Measurements from ENCODE around the gene AASDH. TPM values are rescaled to one million over a fixed set of nuclear protein-coding genes. Genes with fewer than 3 reads are reported as not detected.

AASDH gene
- total RNA-seq, 1 experiment from 2014 or later = 3.8 TPM

DNA sequence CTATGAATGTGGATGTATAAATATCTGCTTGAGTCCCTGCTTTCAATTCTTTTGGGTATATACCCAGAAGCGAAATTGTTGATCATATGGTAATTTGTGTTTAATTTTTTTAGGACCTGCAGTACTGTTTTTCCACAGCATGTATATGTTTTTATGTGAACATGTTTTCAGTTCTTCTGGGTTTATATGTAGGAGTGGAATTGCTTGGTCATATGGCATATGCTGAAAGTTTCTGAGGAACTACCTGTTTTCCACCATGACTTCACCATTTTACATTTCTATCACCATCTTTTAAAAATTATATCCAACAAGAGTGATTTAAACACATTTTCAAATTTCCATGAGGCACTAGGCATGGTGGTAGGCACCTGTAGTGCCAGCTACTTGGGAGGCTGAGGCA is 39.9 kb upstream of the AASDH start:
- H3K4me3 ChIP-seq (ENCODE audit: low read depth, low read length, poor library complexity, severe bottlenecking) = no peak overlapping the region
- POLR2A ChIA-PET (ENCODE audit: low non-redundant PET) = no interaction called here
- no peak overlapping the region for H3K27ac ChIP-seq (ENCODE audit: low read depth, low read length, poor library complexity, severe bottlenecking)
- DNase-seq (ENCODE audit: low spot score) = no peak
- TF ChIP-seq, protein P1, sequence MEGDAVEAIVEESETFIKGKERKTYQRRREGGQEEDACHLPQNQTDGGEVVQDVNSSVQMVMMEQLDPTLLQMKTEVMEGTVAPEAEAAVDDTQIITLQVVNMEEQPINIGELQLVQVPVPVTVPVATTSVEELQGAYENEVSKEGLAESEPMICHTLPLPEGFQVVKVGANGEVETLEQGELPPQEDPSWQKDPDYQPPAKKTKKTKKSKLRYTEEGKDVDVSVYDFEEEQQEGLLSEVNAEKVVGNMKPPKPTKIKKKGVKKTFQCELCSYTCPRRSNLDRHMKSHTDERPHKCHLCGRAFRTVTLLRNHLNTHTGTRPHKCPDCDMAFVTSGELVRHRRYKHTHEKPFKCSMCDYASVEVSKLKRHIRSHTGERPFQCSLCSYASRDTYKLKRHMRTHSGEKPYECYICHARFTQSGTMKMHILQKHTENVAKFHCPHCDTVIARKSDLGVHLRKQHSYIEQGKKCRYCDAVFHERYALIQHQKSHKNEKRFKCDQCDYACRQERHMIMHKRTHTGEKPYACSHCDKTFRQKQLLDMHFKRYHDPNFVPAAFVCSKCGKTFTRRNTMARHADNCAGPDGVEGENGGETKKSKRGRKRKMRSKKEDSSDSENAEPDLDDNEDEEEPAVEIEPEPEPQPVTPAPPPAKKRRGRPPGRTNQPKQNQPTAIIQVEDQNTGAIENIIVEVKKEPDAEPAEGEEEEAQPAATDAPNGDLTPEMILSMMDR (conservative IDR thresholded peaks at IDR 0.05; ENCODE audit: low read depth, low read length) = no peak
- no peak for TF ChIP-seq EZH2 (IDR thresholded peaks at IDR 0.05; ENCODE audit: borderline replicate concordance, low read depth, low read length, poor library complexity, severe bottlenecking)
- no peaks in the 10 kb centered on the region for H3K27me3 ChIP-seq (replicated peaks; ENCODE audit: insufficient read depth, low read depth, low read length, poor library complexity)
- BruUV-seq (replicated peaks) = no TSS peak
- CTCF ChIA-PET = no interaction called here
- no peaks in the 10 kb centered on the region for H3K9me3 ChIP-seq (ENCODE audit: low read depth, low read length, poor library complexity, severe bottlenecking)
- H3K4me1 ChIP-seq (ENCODE audit: insufficient read depth, low read length, poor library complexity, severe bottlenecking) = peaks cover 12% of the 10 kb centered on the region
- no peaks in the 10 kb centered on the region for H3K36me3 ChIP-seq (ENCODE audit: insufficient read depth, low read length, poor library complexity, severe bottlenecking)
- intact Hi-C loops (cut with micrococcal nuclease; ENCODE audit: unreplicated experiment) = no loop called here

DNA sequence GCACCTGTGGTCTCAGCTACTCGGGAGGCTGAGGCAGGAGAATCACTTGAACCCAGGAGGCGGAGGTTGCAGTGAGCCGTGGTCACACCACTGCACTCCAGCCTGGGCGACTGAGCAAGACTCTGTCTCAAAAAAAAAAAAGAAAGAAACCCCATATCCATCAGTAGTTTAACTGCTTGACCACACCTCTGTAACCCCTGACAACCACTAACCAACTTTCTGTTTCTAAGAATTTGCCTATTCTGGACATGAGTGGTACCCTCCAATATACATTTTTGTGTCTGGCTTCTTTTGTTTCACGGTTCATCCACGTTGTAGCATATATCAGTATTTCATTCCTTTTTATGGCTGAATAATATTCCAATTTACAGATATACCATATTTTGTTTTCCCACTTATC is 39.0 kb upstream of the AASDH start:
- no TSS peak for BruUV-seq (replicated peaks)

DNA sequence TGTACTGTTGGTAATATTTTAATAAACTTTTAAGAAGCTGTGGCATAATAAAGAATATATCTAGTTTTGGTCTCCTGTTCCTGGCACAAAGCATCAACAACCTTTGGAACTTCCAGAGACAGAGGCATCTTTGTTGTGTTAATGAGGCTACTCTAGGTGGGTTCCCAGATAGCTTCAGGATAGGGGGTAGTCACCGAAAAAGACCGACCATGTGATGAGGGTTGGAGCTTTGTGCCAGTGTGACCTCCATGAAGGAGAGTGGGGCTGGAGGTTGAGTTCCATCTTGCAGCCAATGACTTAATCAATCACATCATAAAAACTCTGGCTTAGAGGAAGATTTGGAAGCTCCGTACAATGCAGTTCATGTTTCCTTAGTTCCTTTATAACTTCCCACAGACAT is 38.2 kb upstream of the AASDH start:
- intact Hi-C loops (cut with micrococcal nuclease; ENCODE audit: unreplicated experiment) = no loop called here
- Histone ChIP-seq H3K27ac (ENCODE audit: low read depth, low read length, poor library complexity, severe bottlenecking) (no peak overlapping the region), H3K27me3 (replicated peaks; ENCODE audit: insufficient read depth, low read depth, low read length, poor library complexity) (no peaks in the 10 kb centered on the region), H3K9me3 (ENCODE audit: low read depth, low read length, poor library complexity, severe bottlenecking) (no peaks in the 10 kb centered on the region), H3K4me1 (ENCODE audit: insufficient read depth, low read length, poor library complexity, severe bottlenecking) (peaks cover 12% of the 10 kb centered on the region), H3K4me3 (ENCODE audit: low read depth, low read length, poor library complexity, severe bottlenecking) (no peak overlapping the region), H3K36me3 (ENCODE audit: insufficient read depth, low read length, poor library complexity, severe bottlenecking) (no peaks in the 10 kb centered on the region)
- no TSS peak for BruUV-seq (replicated peaks)
- TF ChIP-seq, protein P1 (conservative IDR thresholded peaks at IDR 0.05; ENCODE audit: low read depth, low read length) = no peak
- no peak for TF ChIP-seq EZH2 (IDR thresholded peaks at IDR 0.05; ENCODE audit: borderline replicate concordance, low read depth, low read length, poor library complexity, severe bottlenecking)
- POLR2A ChIA-PET (ENCODE audit: low non-redundant PET) = no interaction called here
- CTCF ChIA-PET = no interaction called here
- no peak for DNase-seq (ENCODE audit: low spot score)

More for the DNA sequence above, 39.0 kb upstream of the AASDH start:
- Histone ChIP-seq H3K4me1 (ENCODE audit: insufficient read depth, low read length, poor library complexity, severe bottlenecking) (peaks cover 12% of the 10 kb centered on the region), H3K9me3 (ENCODE audit: low read depth, low read length, poor library complexity, severe bottlenecking) (no peaks in the 10 kb centered on the region), H3K36me3 (ENCODE audit: insufficient read depth, low read length, poor library complexity, severe bottlenecking) (no peaks in the 10 kb centered on the region), H3K27ac (ENCODE audit: low read depth, low read length, poor library complexity, severe bottlenecking) (no peak overlapping the region), H3K27me3 (replicated peaks; ENCODE audit: insufficient read depth, low read depth, low read length, poor library complexity) (no peaks in the 10 kb centered on the region), H3K4me3 (ENCODE audit: low read depth, low read length, poor library complexity, severe bottlenecking) (no peak overlapping the region)
- ChIA-PET POLR2A (ENCODE audit: low non-redundant PET) (no interaction called here), CTCF (no interaction called here)
- intact Hi-C loops (cut with micrococcal nuclease; ENCODE audit: unreplicated experiment) = no loop called here
- DNase-seq (ENCODE audit: low spot score) = no peak
- TF ChIP-seq EZH2 (IDR thresholded peaks at IDR 0.05; ENCODE audit: borderline replicate concordance, low read depth, low read length, poor library complexity, severe bottlenecking) = no peak
- TF ChIP-seq, protein P1 (conservative IDR thresholded peaks at IDR 0.05; ENCODE audit: low read depth, low read length) = no peak
